Fibroblast of lung (primary cell): ENCODE data around the gene RPN1. TPM values are rescaled to one million over a fixed set of nuclear protein-coding genes. Genes with fewer than 3 reads are reported as not detected.

Experiments
- DNase-seq, 2 donors: peaks; one replicate each; pipeline versions ENCODE4 v3.0.0 to v3.0.0-alpha.2; 2010; ENCODE audit warnings: low read depth in 2 of 2
- H2AFZ ChIP-seq: 2 replicates; pipeline ENCODE4 v1.5.1; 2012; ENCODE audit warnings: low read length, control low read depth, inconsistent platforms
- H3K27ac ChIP-seq: 2 replicates; pipeline ENCODE4 v1.5.1; 2011; ENCODE audit warnings: low read length, control low read depth; ENCODE audit not compliant: insufficient read depth
- H3K27me3 ChIP-seq: 2 replicates; pipeline ENCODE4 v1.5.1; 2011; ENCODE audit warnings: mild to moderate bottlenecking, low read length; ENCODE audit not compliant: control insufficient read depth, insufficient read depth
- H3K36me3 ChIP-seq: 2 replicates; pipeline ENCODE4 v1.5.1; 2011; ENCODE audit warnings: low read length; ENCODE audit not compliant: control insufficient read depth, insufficient read depth
- H3K4me1 ChIP-seq: 2 replicates; pipeline ENCODE4 v1.5.1; 2011; ENCODE audit warnings: low read length; ENCODE audit not compliant: control insufficient read depth, insufficient read depth; ENCODE audit errors: extremely low read depth
- H3K4me2 ChIP-seq: 2 replicates; pipeline ENCODE4 v1.5.1; 2011; ENCODE audit warnings: low read length, control low read depth; ENCODE audit not compliant: insufficient read depth; ENCODE audit errors: extremely low read depth
- H3K4me3 ChIP-seq, 4 experiments: fragments of 200-600 bp in 1 of 4; sonication (generic) in 1 of 4; replicated peaks in 1 of 4; 2 replicates each; pipeline ENCODE4 v1.5.1; 2011 to 2016; ENCODE audit warnings: low read length in 4 of 4, low read depth in 3 of 4, mild to moderate bottlenecking in 3 of 4, control low read depth in 2 of 4, inconsistent platforms in 1 of 4, mixed read lengths in 1 of 4; ENCODE audit not compliant: insufficient read depth in 1 of 4; ENCODE audit errors: control extremely low read depth in 1 of 4
- H3K79me2 ChIP-seq: 2 replicates; pipeline ENCODE4 v1.5.1; 2012; ENCODE audit warnings: mild to moderate bottlenecking, low read length, inconsistent platforms; ENCODE audit not compliant: control insufficient read depth, insufficient read depth
- H3K9ac ChIP-seq: 2 replicates; pipeline ENCODE4 v1.5.1; 2011; ENCODE audit warnings: mild to moderate bottlenecking, low read length, control low read depth; ENCODE audit not compliant: insufficient read depth
- H3K9me3 ChIP-seq: 2 replicates; pipeline ENCODE4 v1.5.1; 2012; ENCODE audit warnings: low read depth, low read length; ENCODE audit not compliant: control insufficient read depth, insufficient read depth
- H4K20me1 ChIP-seq: 2 replicates; pipeline ENCODE4 v1.5.1; 2011; ENCODE audit warnings: low read length; ENCODE audit not compliant: control insufficient read depth, insufficient read depth; ENCODE audit errors: extremely low read depth
- EZH2 ChIP-seq: IDR thresholded peaks from 2 replicates; pipeline ENCODE4 v1.5.1; 2012; ENCODE audit warnings: low read length, control low read depth, mild to moderate bottlenecking; ENCODE audit errors: missing control alignments
- polyA plus RNA-seq, 2 donors: library from polyadenylated mRNA; depleted of rRNA in 1 of 2; stranded (reverse) in 1 of 2; unstranded in 1 of 2; fragments of >200 nt; gene quantifications; 2 replicates each; pipeline ENCODE4 v1.2.1, GENCODE V29; 2011 to 2012; ENCODE audit warnings: missing spikeins in 1 of 2
- total RNA-seq: library from RNA; depleted of rRNA; stranded (reverse); fragments of >200 nt; gene quantifications from 2 replicates; pipeline ENCODE4 v1.2.1, GENCODE V29; 2014
- TF ChIP-seq, protein P1 (sequence below), 2 donors: IDR thresholded peaks in 1 of 2; conservative IDR thresholded peaks in 1 of 2; 1 replicate in 1 of 2; 2 replicates in 1 of 2; pipeline ENCODE4 v1.5.1; 2011 to 2012; ENCODE audit warnings: low read length in 2 of 2, control low read depth in 1 of 2, inconsistent platforms in 1 of 2, low read depth in 1 of 2, mild to moderate bottlenecking in 1 of 2

RPN1 gene
- total and polyA plus RNA-seq, 2 donors (not counting 1 experiment from before 2014, with no cell fraction given) = 359 to 417 TPM

DNA sequence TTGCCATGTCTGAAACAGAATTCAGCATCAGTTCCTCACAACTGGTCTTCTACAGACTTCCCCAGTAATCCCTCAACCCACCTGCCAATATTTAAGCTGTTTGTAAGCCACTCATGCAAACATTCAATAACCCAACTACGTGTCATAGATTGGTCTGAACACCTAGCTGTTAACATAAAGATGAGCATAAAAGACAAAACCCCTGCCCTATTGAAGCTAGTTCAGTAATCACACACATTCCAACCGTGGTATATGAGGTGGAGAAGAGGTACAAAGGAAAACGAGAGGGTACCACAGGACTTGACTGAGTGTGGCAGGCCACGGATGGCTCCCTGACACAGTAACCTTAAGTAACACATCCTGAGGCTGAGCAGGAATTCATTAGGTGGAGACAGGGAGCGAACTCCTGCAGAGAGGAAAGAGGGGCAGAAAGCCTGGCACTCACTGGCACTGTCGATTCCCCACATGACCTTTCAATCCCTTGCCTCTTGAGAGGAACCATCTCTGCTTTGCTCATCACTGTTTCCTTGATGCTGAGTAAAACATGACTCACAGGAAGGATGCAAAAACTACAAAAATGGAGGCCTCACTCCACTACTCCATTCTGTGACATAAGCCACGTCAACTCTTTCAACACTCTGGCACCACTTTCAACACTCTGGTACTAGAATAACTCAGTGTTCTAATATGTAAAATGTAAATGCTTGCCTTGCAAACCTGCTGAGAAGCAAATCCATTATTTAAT lies 31.3 kb downstream of the RPN1 start:
- Histone ChIP-seq H3K4me2 (peak overlapping the region; percentile 65), H3K36me3 (peaks cover 25% of the 10 kb centered on the region), H3K9ac (no peak overlapping the region), H3K9me3 (no peaks in the 10 kb centered on the region), H3K27ac (peak overlapping the region; percentile 64), H3K79me2 (peaks cover 20% of the 10 kb centered on the region), H3K27me3 (no peaks in the 10 kb centered on the region), H2AFZ (no peak overlapping the region), H3K4me1 (peaks cover 17% of the 10 kb centered on the region), H3K4me3 (no peak overlapping the region), H4K20me1 (no peaks in the 10 kb centered on the region)
- no peak for TF ChIP-seq EZH2
- TF ChIP-seq, protein P1, sequence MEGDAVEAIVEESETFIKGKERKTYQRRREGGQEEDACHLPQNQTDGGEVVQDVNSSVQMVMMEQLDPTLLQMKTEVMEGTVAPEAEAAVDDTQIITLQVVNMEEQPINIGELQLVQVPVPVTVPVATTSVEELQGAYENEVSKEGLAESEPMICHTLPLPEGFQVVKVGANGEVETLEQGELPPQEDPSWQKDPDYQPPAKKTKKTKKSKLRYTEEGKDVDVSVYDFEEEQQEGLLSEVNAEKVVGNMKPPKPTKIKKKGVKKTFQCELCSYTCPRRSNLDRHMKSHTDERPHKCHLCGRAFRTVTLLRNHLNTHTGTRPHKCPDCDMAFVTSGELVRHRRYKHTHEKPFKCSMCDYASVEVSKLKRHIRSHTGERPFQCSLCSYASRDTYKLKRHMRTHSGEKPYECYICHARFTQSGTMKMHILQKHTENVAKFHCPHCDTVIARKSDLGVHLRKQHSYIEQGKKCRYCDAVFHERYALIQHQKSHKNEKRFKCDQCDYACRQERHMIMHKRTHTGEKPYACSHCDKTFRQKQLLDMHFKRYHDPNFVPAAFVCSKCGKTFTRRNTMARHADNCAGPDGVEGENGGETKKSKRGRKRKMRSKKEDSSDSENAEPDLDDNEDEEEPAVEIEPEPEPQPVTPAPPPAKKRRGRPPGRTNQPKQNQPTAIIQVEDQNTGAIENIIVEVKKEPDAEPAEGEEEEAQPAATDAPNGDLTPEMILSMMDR (conservative IDR thresholded peaks at IDR 0.05 in 1 of 2, IDR thresholded peaks at IDR 0.05 in 1 of 2; ENCODE audit: low read depth in 1 of 2, low read length in 2 of 2) = no peak
- DNase-seq = peak; percentile 75 to 84

DNA sequence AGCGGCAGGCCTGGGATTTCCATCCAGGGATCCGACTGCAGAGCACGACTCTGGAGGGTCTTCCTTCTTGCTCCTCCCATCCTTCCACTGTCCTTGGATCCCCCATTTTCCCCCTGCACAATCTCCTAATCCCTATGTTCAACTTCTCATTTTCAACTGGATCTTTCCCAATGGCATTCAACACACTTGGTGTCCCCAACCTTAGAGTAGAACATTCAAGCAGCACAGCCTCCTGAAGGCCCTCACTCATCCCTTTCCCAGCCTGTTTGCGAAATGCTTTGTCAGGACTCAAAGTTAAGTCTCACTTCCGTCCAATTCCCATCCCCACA lies 32.3 kb downstream of the RPN1 start:
- peak overlapping the region; percentile 69 for H3K27ac ChIP-seq
- DNase-seq = no peak
- H3K36me3 ChIP-seq = peaks cover 23% of the 10 kb centered on the region
- H4K20me1 ChIP-seq = no peaks in the 10 kb centered on the region
- peaks cover 17% of the 10 kb centered on the region for H3K4me1 ChIP-seq
- peaks cover 16% of the 10 kb centered on the region for H3K79me2 ChIP-seq
- peak overlapping the region; percentile 65 for H3K4me2 ChIP-seq
- H3K4me3 ChIP-seq = peak overlapping the region; percentile 67 to 91 (median 82)
- peak overlapping the region; percentile 66 for H3K9ac ChIP-seq
- H3K9me3 ChIP-seq = no peaks in the 10 kb centered on the region
- H3K27me3 ChIP-seq = no peaks in the 10 kb centered on the region
- no peak overlapping the region for H2AFZ ChIP-seq
- no peak for TF ChIP-seq EZH2
- TF ChIP-seq, protein P1 (conservative IDR thresholded peaks at IDR 0.05 in 1 of 2, IDR thresholded peaks at IDR 0.05 in 1 of 2; ENCODE audit: low read depth in 1 of 2, low read length in 2 of 2) = no peak

DNA sequence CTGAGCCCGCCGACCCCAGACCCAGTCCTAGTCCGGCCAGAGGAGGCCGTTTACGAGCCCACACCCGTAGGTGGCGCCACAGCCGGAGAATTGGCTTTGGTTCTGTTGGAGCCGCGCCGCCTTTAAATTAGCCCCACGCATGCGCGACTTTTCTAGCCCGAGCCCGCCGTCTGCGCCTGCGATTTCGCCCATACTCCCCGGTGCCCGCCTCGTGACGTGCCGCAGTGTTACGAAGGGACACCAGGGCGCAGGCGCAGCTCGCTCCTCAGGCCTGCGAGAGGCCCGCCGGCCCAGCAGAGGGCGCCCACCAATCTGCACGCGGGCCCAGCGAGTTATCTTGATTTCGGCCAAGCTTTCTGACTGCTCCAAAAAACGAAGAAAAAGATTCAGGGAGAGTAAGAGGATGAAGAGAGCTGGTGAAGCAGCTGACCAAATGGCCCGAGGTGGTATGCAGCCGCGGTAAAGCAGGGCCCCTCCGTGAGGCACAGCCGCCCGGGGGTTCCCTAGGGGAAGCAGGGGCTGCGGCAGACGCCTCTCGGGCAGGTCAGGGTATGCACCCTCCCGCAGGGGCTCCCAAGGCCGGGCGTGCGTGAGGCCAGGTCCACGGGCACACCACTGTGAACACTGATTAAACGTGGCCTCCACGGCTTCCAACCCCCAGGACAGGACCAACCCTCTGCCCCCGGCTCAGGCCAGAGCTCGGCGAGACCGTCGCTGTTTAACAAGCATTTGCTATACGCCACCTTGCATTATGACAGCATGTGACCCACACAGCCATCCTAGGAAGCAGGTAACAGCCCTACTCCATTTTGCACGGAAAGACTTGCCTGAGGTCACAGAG lies 32.8 kb downstream of the RPN1 start:
- no peaks in the 10 kb centered on the region for H4K20me1 ChIP-seq
- peak overlapping the region; percentile 70 for H3K9ac ChIP-seq
- peaks cover 23% of the 10 kb centered on the region for H3K36me3 ChIP-seq
- peaks cover 17% of the 10 kb centered on the region for H3K4me1 ChIP-seq
- peak overlapping the region; percentile 67 to 91 (median 82) for H3K4me3 ChIP-seq
- H3K27me3 ChIP-seq = no peaks in the 10 kb centered on the region
- TF ChIP-seq EZH2 = no peak
- TF ChIP-seq, protein P1 (conservative IDR thresholded peaks at IDR 0.05 in 1 of 2, IDR thresholded peaks at IDR 0.05 in 1 of 2; ENCODE audit: low read depth in 1 of 2, low read length in 2 of 2) = peak; percentile 58 to 63
- peaks cover 16% of the 10 kb centered on the region for H3K79me2 ChIP-seq
- no peak overlapping the region for H2AFZ ChIP-seq
- peak overlapping the region; percentile 69 for H3K27ac ChIP-seq
- H3K4me2 ChIP-seq = peak overlapping the region; percentile 83
- DNase-seq = peak; percentile 88 to 96
- no peaks in the 10 kb centered on the region for H3K9me3 ChIP-seq
